Hepatic stellate cell (primary cell): ENCODE data around the gene KCNJ10.

Experiments
- DNase-seq: peaks from one replicate; pipeline ENCODE4 v3.0.0; 2011; ENCODE audit warnings: low spot score

KCNJ10 gene

GRCh38 chr1:160083968-160084770 is 14.2 kb upstream of the KCNJ10 start:
- no peak for DNase-seq

DNA sequence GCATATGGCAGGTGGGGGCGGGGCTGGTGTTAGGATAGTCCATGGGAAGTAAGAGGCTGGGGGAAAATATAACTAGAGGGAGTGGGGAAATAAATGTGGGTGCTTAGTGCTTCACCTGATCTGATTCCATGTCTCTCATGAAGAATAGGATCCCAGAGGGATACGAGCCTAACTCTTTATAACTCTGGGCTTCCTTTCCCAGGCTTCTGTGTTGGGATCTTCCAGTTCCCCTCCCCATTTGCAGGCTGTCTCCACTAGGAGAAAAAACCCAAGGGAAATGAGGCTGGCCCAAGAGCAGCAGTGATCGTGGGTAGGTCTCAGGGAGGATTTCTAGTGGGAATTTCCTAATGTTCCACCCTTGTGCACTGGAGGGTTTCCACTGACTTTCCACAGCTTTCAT is 13.0 kb upstream of the KCNJ10 start:
- DNase-seq, result no peak

DNA sequence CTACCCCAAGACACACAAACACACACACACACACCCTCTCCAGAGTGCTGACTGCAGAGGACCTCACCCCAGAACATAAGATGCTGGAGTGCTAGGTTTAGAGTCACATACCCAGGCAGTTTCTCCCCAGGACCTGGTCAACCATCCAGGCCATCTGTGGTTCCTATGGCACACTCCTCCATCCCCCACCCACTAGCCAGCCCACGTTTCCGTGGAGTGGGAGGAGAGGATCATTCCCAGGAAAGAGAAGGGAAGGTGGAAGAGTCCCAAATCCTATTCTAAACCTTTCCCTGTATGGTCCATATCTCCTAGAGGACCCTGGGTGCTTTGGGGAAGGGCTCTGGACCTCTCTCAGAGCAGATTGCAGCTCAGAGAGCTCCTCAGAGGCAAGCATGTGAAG is 12.5 kb upstream of the KCNJ10 start:
- no peak for DNase-seq

GRCh38 chr1:160081261-160081936 is 11.4 kb upstream of the KCNJ10 start, which contains the start of gene KCNJ9:
Gene KCNJ9 (plus strand): TSS chr1:160081538. CDS start chr1:160084031, 2,493 bp downstream.
- peak; percentile 87 for DNase-seq

DNA sequence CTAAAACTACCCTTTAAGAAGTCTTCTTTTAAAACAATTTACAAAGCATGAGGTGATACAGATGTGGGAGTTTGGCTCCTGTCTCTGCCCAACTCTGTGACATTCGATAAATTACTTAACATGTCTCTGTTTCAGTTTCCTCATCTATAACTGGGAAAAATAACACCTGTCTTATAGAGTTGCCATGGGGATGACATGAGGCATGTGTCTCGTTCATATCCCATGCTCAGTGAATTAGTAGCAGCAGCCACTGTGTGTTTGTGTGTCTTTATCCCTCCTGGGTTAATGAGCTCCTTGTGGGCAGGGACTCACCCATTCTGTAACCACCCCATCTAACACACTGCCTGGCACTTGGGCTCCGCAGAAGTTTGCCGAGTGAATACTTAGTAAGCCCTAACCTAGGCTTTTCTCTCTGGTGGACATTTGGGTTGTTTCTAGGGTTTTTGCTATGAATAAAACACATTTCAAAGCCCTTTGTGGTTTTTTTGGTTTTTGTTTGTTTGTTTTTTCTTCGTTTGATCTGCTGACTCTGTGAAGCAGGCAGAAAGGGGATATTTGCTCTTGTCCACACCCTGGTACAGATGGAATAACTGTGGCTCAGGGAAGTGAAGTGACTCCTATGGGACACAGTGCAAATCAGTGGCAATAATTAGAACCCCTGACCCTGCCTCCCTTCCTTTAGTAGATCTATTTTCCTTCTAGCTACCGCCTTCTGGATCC is 10.6 kb upstream of the KCNJ10 start:
- DNase-seq, result no peak

DNA sequence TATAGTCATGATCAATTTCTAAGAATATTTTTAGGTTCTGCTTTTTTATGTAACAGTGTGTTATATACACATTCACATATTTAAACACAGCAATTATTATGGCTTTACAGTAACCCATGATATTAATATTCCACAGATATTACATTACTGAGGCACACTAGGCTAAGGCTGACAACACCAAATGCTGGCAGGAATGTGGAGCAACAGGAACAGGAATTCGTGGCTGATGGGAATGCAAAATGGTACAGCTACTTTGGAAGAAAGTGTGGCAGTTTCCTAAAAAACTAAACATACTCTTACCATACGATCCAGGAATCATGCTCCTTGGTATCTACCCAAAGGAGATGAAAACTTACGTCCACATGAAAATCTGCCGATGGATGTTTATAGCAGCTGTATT is 9.5 kb upstream of the KCNJ10 start:
- DNase-seq, result no peak

DNA sequence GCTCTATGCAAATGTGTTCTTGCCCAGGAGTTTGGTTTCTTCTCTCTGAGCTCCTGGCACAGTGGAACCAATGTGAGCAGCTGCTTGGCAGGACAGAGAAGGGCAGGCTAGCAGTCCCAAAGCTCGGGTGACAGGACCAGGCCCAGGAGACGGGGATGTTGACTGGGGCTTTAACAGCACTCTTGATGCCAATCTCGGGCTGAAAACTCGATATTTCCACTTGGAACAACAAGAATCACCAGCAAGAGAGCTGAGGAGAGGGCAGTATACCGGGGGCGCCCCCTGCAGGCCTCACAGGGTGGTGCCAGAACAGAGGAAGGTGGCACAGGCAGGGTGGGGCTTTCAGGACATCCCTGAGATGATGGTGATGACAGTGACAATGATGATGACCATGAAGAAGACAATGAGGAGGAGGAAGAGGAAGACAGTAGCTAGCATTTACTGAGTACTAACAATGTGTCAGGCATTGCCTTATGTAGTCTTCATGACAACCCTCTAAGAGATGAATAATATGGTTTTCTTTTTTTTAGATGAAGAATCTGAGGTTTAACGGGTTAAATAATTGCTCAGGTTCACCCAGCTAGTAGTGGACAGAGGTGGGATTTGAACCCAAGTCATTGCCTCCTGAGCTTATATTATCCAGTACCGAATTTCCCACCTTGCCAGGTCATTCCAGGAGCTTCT is 8.7 kb upstream of the KCNJ10 start:
- DNase-seq, result peak; percentile 61

DNA sequence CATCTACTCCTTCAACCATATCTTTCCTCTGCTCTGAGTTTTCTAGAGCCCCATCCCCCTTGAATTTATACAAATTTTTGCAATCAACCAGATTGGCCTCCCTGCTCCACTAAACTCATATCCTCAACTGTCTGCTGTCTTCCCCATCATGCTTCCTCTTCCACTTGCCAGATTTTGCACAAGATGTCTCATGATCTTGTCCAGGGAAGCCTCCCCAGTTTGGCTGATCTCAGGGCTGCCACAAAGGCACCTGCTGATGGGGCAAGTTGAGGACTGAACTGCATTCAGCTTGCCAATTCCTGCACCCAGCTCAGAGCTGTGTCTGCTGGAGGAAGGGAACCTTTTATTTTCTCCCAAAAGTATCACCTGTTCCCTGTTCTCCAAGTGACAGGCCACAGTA is 7.5 kb upstream of the KCNJ10 start:
- DNase-seq, result no peak

DNA sequence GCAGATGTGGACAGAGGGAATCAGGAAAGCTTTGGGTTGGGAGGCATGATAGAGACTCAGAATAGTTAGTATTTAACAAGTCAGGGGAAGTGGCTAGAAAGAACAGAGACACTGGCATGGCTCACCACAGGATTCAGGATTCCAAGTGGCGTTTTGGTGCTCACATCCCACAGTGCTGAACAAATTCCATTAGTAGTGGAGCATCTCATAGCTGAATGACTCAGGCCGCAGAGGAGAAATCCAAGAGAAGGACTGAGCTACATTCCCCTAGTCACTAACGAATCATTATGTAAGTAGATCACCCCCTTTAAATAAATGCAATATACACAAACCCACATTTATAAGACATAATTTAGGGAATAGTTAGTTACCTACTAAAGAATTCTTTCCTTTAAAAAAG is 6.3 kb upstream of the KCNJ10 start:
- no peak for DNase-seq

GRCh38 chr1:160075836-160076235 is 5.9 kb upstream of the KCNJ10 start:
- no peak for DNase-seq

DNA sequence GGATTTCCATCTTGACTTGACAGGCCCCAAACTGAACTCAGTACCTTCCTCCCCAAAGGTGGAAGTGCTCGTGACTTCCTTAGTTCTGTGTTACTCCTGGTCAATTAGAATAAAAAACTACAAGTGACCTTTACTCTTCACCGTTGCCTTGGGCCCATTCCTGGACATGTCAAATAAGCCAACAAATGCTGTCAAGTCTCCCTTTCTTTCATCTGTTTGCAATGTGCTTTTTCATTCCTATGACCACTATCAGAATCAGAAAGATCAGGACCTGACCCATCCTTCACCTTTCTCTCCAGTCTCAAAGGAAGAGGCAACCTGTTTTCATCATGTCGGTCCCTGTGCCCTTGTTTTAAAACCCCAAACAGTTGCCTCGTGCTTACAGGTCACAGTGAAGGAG is 4.9 kb upstream of the KCNJ10 start:
- no peak for DNase-seq

- DNase-seq, result no peak
Observed at GRCh38 chr1:160071289-160071688, 1.3 kb upstream of the KCNJ10 start.

DNA sequence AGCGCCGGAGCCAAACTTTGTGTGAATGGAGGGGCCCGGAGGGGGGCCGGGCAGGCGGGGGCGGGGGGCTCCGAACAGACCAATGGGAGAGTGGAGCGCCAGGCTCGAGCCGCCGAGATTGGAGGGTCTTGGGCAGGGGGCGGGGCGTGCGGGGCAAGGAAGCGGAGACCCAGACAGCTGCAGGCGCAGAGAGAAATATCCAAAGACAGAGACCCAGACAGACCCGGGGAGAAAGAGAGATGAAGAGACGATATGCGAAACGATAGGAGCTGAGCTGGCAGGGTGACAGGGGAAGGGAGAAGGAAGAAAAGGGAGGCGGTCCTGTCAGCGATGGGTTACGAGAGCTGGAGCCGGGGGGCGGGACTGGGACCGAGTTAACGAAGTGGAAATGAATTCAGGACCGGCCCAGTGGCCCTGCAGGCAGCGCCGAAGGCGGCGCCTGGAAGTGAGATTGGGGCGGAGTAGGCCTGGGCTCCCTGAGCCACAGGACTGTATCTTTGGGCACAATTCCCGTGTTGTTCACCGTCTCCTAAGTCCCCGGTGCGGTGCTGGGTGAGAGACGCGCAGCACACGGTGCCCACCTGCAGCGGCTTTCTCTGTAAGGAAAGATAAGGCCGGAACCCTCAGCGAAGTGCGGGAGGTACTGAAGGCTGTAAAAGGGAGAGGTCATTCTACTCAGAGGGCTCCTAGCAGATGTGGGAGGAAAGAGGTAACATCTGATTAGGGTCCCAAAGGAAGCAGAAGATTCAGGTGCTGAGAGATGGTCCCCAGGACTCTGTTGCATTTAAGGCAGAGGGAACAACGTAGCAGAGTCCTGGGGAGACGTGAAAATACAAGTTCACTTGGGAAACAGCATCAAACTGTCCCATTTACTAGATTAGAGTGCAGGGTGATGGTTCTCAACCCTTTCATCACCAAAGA is 543 bp upstream of the KCNJ10 start:
- peak; percentile 61 for DNase-seq

GRCh38 chr1:160068225-160068624 is 1.7 kb downstream of the KCNJ10 start:
- DNase-seq, result no peak

DNA sequence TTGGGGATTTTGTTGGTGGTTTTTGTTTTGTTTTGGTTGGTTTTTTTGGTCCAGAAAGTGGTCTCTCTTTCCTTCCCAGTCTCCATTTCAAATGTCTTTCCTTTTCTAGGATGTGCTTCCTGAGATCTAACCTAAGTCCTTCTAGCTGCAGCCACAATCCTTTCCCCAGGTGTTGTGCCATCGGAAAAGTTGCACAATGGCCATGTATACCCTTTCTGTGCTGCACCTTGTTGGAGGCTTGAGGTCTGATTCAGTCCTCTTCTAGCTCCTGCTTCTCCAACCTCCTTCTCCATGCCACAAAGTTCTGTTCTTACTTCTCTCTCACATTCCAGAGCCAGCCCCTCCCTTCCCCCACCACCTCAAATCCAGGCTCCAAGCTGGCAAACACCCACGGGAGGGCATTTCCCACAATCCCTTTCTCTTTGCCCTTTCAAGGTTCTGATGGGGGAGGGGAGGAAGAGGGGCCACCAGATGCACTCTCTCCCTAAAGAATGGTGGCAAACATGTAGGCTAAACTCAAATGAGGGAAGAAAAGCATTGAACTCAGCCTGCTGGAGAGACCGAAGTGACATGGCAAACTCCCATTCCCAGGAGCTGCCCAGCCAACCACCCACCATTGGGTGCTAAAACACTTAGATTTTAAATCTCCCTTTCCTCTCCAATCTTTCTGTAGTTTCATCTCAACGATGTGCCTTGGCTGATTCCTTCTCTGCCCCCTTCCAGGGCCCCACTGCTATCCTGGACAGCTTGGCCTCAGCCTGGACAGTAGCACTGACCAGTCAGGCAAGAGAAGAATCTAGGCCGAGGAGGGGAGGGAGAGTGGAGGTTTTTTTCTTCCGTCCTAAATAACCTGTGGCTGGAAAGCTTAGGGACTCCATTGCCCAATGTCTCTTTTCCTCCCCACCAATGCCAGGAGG is 2.9 kb downstream of the KCNJ10 start:
- no peak for DNase-seq

DNA sequence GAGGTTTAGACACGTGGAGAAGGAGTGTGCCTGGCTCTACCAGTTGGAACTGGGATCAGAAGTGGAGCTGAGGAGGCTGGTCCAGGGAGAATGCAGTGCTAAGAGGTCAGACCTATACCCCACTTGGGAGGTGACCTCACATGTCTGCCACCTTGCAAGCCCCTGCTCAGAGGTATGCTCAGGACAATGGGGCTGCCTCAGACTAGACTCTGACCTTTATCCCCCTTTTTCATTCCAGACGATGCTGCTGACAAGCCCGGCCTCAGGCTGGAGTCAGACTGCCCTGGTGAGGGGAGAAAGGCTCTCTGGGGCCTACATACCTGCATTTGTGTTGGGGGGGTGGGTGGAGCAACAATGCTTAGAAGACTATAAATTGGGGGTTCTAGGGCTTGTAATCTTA is 5.2 kb downstream of the KCNJ10 start:
- no peak for DNase-seq

DNA sequence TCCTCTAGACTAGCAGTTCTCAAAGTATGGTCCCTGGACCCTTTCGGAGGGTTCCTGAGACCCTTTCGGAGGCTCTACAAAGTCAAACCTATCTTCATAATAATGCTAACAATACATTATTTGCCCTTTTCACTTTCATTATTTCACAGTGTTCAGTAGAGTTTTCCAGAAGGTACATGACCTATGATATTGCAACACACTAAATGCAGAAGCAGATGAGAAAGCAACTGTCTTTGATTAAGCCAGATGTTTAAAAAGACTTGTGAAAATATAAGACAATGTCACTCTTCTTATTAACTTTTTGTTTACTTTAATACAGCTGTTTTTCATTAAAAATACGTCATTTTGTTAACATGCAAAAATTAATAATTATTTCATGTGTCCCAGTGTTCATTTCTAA is 5.8 kb downstream of the KCNJ10 start:
- no peak for DNase-seq

DNA sequence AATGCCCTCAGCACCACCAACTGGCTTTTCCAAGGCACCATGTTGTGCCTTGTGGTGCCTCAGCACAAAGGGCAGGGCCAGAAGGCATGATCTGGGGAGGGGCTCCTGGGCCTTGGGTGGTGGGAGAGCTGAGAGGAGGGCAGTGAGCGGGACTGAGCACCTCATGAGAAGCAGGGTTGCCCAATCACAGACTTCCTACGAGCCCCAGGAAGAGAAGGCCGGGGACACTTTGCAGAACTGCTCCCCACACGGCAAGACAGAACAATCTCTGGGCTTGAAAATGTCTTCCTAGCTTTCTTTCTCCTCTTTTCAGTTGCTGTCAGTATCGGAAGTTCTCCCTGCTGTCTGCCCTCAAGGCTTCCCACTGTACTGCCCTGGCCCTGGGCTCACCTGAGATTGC is 6.8 kb downstream of the KCNJ10 start:
- DNase-seq, result no peak

DNA sequence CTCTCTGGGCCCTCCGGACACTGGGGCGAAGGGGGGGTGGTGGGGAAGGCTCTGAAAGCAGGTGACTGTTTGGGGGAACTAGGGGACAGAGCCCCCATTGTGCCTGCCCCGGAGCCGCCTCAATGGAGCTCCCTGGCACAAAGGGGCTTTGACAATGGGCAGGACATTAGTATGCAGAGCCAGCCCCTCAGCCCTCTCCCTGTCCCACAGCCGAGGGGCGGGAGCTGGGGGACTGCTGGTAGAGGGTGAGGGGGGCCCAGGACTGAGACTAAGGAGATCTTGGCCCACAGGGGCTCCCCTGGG is 7.8 kb downstream of the KCNJ10 start:
- no peak for DNase-seq
